Measurements from ENCODE around the gene COL27A1. TPM values are rescaled to one million over a fixed set of nuclear protein-coding genes. Genes with fewer than 3 reads are reported as not detected.

The COL27A1 gene
- total and polyA plus RNA-seq, 8 donors, result 15.8 to 180 (median 147) TPM

DNA sequence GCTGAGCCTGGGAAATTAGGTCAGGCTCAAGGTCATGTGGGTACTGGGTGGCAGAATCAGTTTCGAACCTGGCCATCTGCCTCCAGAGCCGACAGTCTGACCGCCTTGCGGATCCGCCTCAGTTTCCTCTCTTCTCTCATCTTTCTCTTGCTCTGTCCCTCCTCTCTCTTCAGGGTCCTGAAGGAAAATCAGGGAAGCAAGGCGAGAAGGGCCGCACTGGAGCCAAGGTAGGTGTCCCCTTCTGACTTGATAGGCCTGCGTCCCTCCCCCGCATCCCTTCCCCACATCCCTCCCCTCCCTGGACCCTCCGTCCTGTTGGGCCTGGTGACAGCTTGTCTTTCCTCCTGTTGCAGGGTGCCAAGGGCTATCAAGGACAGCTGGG is 126.8 kb downstream of the COL27A1 start:
- H3K4me3 ChIP-seq, result no peak overlapping the region
- intact Hi-C loops (cut with DNase I), result loop anchor here in 1 of 2 donors (10.0 kb wide), 1 partner anchor 127 kb away; the partner anchor contains the start of gene COL27A1

DNA sequence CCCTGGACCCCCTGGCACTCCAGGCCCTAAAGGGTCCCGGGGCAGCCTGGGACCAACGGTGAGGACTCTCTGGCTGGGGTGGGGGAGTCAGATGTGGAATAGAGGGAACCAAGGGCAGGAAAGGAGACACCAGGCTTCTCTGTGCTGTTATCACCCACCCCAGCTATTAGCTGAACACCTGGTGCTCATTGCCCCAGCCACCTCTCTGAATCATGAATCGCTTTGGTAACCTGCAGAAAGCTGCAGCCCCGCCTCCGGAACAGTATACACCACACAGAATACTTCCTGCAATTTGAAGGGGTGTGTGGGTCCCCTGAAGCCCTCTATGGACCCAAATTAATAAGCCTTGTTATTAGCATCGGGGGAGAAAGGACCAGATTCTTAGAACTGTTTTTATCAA is 127.2 kb downstream of the COL27A1 start:
- H3K4me1 ChIP-seq, result no peaks in the 10 kb centered on the region
- peaks cover 0 to 8% of the 10 kb centered on the region in 2 donors for H3K36me3 ChIP-seq
- DNase-seq (no peak), ATAC-seq (no peak)
- no peak overlapping the region for H3K27ac ChIP-seq
- TF ChIP-seq CTCF (IDR thresholded peaks at IDR 0.05), result no peak
- H3K27me3 ChIP-seq, result peaks cover 0 to 5% of the 10 kb centered on the region in 2 donors
- no peak overlapping the region for H3K4me3 ChIP-seq
- no peaks in the 10 kb centered on the region for H3K9me3 ChIP-seq
- intact Hi-C loops (cut with DNase I), result loop anchor here in 1 of 2 donors (10.0 kb wide), 1 partner anchor 128 kb away; the partner anchor contains the start of gene COL27A1

More for the DNA sequence above, 126.8 kb downstream of the COL27A1 start:
- H3K4me1 ChIP-seq, result no peaks in the 10 kb centered on the region
- peaks cover 0 to 8% of the 10 kb centered on the region in 2 donors for H3K36me3 ChIP-seq
- H3K27me3 ChIP-seq, result peaks cover 0 to 5% of the 10 kb centered on the region in 2 donors
- no peak overlapping the region for H3K27ac ChIP-seq
- peak in 2 of 4 donors; percentile 22 to 30 for DNase-seq
- no peak for ATAC-seq
- no peaks in the 10 kb centered on the region for H3K9me3 ChIP-seq
- TF ChIP-seq CTCF (IDR thresholded peaks at IDR 0.05), result no peak

- no peaks in the 10 kb centered on the region for H3K4me1 ChIP-seq
- H3K4me3 ChIP-seq, result no peak overlapping the region
- H3K36me3 ChIP-seq, result peaks cover 0 to 8% of the 10 kb centered on the region in 2 donors
- peaks cover 0 to 5% of the 10 kb centered on the region in 2 donors for H3K27me3 ChIP-seq
- peak in 1 of 4 donors; percentile 18 for DNase-seq
- intact Hi-C loops (cut with DNase I), result loop anchor here in 1 of 2 donors (10.0 kb wide), 1 partner anchor 128 kb away; the partner anchor contains the start of gene COL27A1
- no peak for TF ChIP-seq CTCF (IDR thresholded peaks at IDR 0.05)
- no peaks in the 10 kb centered on the region for H3K9me3 ChIP-seq
- H3K27ac ChIP-seq, result no peak overlapping the region
- no peak for ATAC-seq
Measured at GRCh38 chr9:114282926-114283325, 127.6 kb downstream of the COL27A1 start.

DNA sequence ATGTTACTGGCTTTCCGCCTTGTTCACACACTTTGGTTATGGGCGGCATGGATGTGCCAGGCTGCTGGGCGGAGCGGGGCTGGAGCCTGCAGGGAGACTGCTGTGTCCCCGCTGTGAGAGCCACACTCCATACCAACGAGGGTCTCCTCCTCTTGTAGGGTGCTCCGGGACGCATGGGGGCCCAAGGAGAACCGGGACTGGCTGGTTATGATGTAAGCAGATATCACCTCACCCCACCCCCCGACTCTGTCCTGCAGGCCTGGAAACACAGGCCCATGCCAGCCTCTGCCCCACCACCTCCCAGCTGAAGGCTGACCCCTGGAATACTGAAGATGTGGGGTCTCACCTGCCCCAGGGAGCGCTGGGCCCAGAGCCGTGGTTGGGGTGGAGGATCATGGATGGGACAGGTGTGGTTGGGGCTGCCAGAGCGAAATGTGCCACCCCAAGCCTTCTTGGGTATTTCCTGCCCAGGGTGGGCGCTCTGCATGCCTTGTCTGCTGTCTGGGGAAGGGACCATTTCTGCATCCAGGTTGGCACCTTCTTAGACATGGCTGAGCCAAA is 128.3 kb downstream of the COL27A1 start:
- Histone ChIP-seq H3K27me3 (peaks cover 0 to 5% of the 10 kb centered on the region in 2 donors), H3K9me3 (no peaks in the 10 kb centered on the region), H3K4me3 (no peak overlapping the region), H3K36me3 (peaks cover 0 to 8% of the 10 kb centered on the region in 2 donors), H3K27ac (no peak overlapping the region), H3K4me1 (no peaks in the 10 kb centered on the region)
- ATAC-seq, result no peak
- DNase-seq, result peak in 2 of 4 donors; percentile 30 to 49
- TF ChIP-seq CTCF (IDR thresholded peaks at IDR 0.05), result no peak
- intact Hi-C loops (cut with DNase I), result loop anchor here in 1 of 2 donors (10.0 kb wide), 1 partner anchor 129 kb away; the partner anchor contains the start of gene COL27A1

GRCh38 chr9:114284316-114285060 is 129.2 kb downstream of the COL27A1 start:
- no peak overlapping the region for H3K27ac ChIP-seq
- peaks cover 0 to 5% of the 10 kb centered on the region in 2 donors for H3K27me3 ChIP-seq
- H3K4me1 ChIP-seq, result no peaks in the 10 kb centered on the region
- H3K9me3 ChIP-seq, result no peaks in the 10 kb centered on the region
- H3K4me3 ChIP-seq, result no peak overlapping the region
- no peak for TF ChIP-seq CTCF (IDR thresholded peaks at IDR 0.05)
- peaks cover 0 to 8% of the 10 kb centered on the region in 2 donors for H3K36me3 ChIP-seq
- ATAC-seq (no peak), DNase-seq (peak in 2 of 4 donors; percentile 26 to 49)
- intact Hi-C loops (cut with DNase I), result loop anchor here in 1 of 2 donors (10.0 kb wide), 1 partner anchor 130 kb away; the partner anchor contains the start of gene COL27A1
